HG03097 (cell line): Measurements from ENCODE around the gene MYBPC2.

ENCODE experiments used
- ATAC-seq: cut with Tn5 transposase; IDR thresholded peaks from one replicate; pipeline ENCODE4 v1.9.1; 2021; ENCODE audit not compliant: unreplicated experiment, low FRiP score

The MYBPC2 gene

GRCh38 chr19:50513746-50514345 is 81.2 kb downstream of the MYBPC2 start, which contains the start of gene ASPDH:
ASPDH (minus strand) TSS chr19:50513913; CDS start chr19:50513823, 90 bp downstream.
- no peak for ATAC-seq

- ATAC-seq = no peak
Measured at GRCh38 chr19:50514346-50515167, 81.9 kb downstream of the MYBPC2 start.

- ATAC-seq = no peak
Measured at GRCh38 chr19:50515168-50515561, 82.5 kb downstream of the MYBPC2 start.
